Heart left ventricle (tissue), 16 donors: Measurements from ENCODE around the gene ARPC5. TPM values are rescaled to one million over a fixed set of nuclear protein-coding genes. Genes with fewer than 3 reads are reported as not detected.

ENCODE experiments used
- ATAC-seq, 4 donors: fragments of 200-7000 bp; cut with Tn5 transposase; one replicate each; pipeline ENCODE4 v1.9.1; 2020 to 2022; ENCODE audit warnings: moderate library complexity in 4 of 4, mild to moderate bottlenecking in 3 of 4, moderate number of reproducible peaks in 1 of 4
- DNase-seq, 5 donors: peaks; one replicate each; pipeline ENCODE4 v3.0.0-alpha.2; 2020
- H3K27ac ChIP-seq, 12 donors: fragments of 200-600 bp; sonication (generic) in 4 of 12; one replicate each; pipeline versions ENCODE4 v1.5.0 to v1.8.0; 2016 to 2022; ENCODE audit warnings: mild to moderate bottlenecking in 2 of 12
- H3K27me3 ChIP-seq, 9 donors: fragments of 200-600 bp; sonication (generic) in 2 of 9; one replicate each; pipeline versions ENCODE4 v1.5.1 to v1.8.0; 2016 to 2022; ENCODE audit warnings: mild to moderate bottlenecking in 3 of 9
- H3K36me3 ChIP-seq, 9 donors: fragments of 200-600 bp; sonication (generic) in 2 of 9; one replicate each; pipeline versions ENCODE4 v1.5.0 to v1.8.0; 2018 to 2022; ENCODE audit warnings: mild to moderate bottlenecking in 2 of 9
- H3K4me1 ChIP-seq, 12 donors: fragments of 200-600 bp; sonication (generic) in 4 of 12; one replicate each; pipeline versions ENCODE4 v1.5.0 to v1.8.0; 2016 to 2022; ENCODE audit warnings: mild to moderate bottlenecking in 3 of 12
- H3K4me3 ChIP-seq, 12 donors: fragments of 200-600 bp; sonication (generic) in 4 of 12; one replicate each; pipeline versions ENCODE4 v1.5.0 to v1.8.0; 2017 to 2022; ENCODE audit warnings: mild to moderate bottlenecking in 9 of 12, moderate library complexity in 4 of 12
- H3K9me3 ChIP-seq, 12 donors: fragments of 200-600 bp; sonication (generic) in 4 of 12; one replicate each; pipeline versions ENCODE4 v1.5.0 to v1.8.0; 2016 to 2022; ENCODE audit warnings: mild to moderate bottlenecking in 1 of 12
- CTCF ChIP-seq, 12 donors: fragments of 200-600 bp; sonication (generic) in 4 of 12; IDR thresholded peaks; one replicate each; pipeline versions ENCODE4 v1.5.0 to v1.8.0; 2018 to 2022; ENCODE audit warnings: antibody characterized with exemption in 12 of 12, mild to moderate bottlenecking in 5 of 12
- POLR2A ChIP-seq, 2 donors: fragments of 450-650 bp; IDR thresholded peaks; one replicate each; pipeline ENCODE4 v1.6.1; 2017; ENCODE audit warnings: antibody characterized with exemption in 2 of 2, mild to moderate bottlenecking in 2 of 2, moderate library complexity in 2 of 2
- WGBS, 4 donors: extraction: QIAGEN DNeasy Blood & Tissue Kit in 2 of 4; methylation state at CpG; one replicate each; pipeline versions ENCODE4 v1.1.5 to v1.1.7; 2013 to 2018; 5-methylcytosine and 5-hydroxymethylcytosine counted together
- intact Hi-C, 10 donors: fragments of 100-400 bp; cut with DNase I; formaldehyde crosslinking; loops; one replicate each; pipeline versions ENCODE4 v1.11.1 to v1.14.2; 2022
- polyA plus RNA-seq, 2 donors: library from polyadenylated mRNA; stranded (reverse); fragments of 200-250 nt; gene quantifications; one replicate each; pipeline ENCODE4 v1.2.3, GENCODE V29; 2013
- total RNA-seq, 9 donors: library from RNA; depleted of rRNA in 2 of 9; stranded (reverse); fragments of >200 nt in 2 of 9; fragmentation: NEBNext Ultra II Directional in 3 of 9; extraction: Animal tissue kit (Norgen Biotek cat#: 25700) in 3 of 9; gene quantifications; one replicate each; pipeline versions ENCODE4 v1.1.0 to v1.2.4, GENCODE V29; 2016 to 2023
- donor health status: ischemic (EF 13 %, LVEDD 7.1; RV severe dilation, severe dysfunction).
- donor health status: healthy with polysubstance abuse.
- donor health status: DM: no; HTN: yes; CAD: no.
- donor health status: DM: no; HTN: no; CAD: no.
- donor health status: ischemic (EF 25% LVEDD 6.9; RV normal size, moderate dysfunction).
- donor health status: ischemic (EF 25% LVEDD 5.7; RV mildly dilated, moderate dysfunction).
- donor health status: healthy.
- donor health status: DM: yes; HTN: yes; CAD: no.
- donor health status: ischemic (EF 35%, LVEDD 5.7; RV mildly dilated, moderate dysfunction).
- donor health status: nonischemic (EF 11% LVEDD 7.7; RV severe dilation, severe dysfunction).
- donor health status: DM: yes; HTN: yes; CAD: no.
- donor health status: PGD.
- donor health status: ischemic (EF 29% LVEDD 5.4; RV normal size, mild dysfunction).
- donor health status: nonischemic (EF 23%, LVEDD 6.1; RV moderate dilation, normal function).

The ARPC5 gene
- total and polyA plus RNA-seq, 11 donors = 24.6 to 105 (median 31.3) TPM

- H3K27ac ChIP-seq = peak within 1 kb of the TSS in 8 of 12 donors; percentile 25 to 94 (median 52)
- peaks cover 0 to 11% (median 0%) of the 10 kb centered on the region in 9 donors for H3K36me3 ChIP-seq
- H3K4me3 ChIP-seq = peak within 1 kb of the TSS in 8 of 12 donors; percentile 11 to 63 (median 30)
- ATAC-seq (peak; percentile 63 to 89 (median 84)), DNase-seq (peak in 3 of 5 donors; percentile 37 to 46 (median 40))
- no peaks in the 10 kb centered on the region for H3K9me3 ChIP-seq
- WGBS, 4 donors = 83 to 91% (median 87%) methylated on average over 6 of the region's 6 CpGs
- peaks cover 0 to 58% (median 0%) of the 10 kb centered on the region in 12 donors for H3K4me1 ChIP-seq
- no peaks in the 10 kb centered on the region for H3K27me3 ChIP-seq
- intact Hi-C loops = no loop called here
- TF ChIP-seq CTCF (IDR thresholded peaks at IDR 0.05) (no peak), POLR2A (IDR thresholded peaks at IDR 0.05) (no peak)
Observed at GRCh38 chr1:183590244-183591191, 45.1 kb downstream of the ARPC5 start, which contains the start of gene NCF2. Gene NCF2 (minus strand): TSS chr1:183590459. CDS start chr1:183590329, 130 bp downstream.

- peaks cover 0 to 11% (median 0%) of the 10 kb centered on the region in 9 donors for H3K36me3 ChIP-seq
Observed at GRCh38 chr1:183589874-183590243, 45.7 kb downstream of the ARPC5 start.

GRCh38 chr1:183589384-183589783 lies 46.2 kb downstream of the ARPC5 start:
- peaks cover 0 to 11% (median 0%) of the 10 kb centered on the region in 9 donors for H3K36me3 ChIP-seq
- intact Hi-C loops = no loop called here
- TF ChIP-seq CTCF (IDR thresholded peaks at IDR 0.05) = no peak
- TF ChIP-seq POLR2A (IDR thresholded peaks at IDR 0.05) = no peak
- H3K4me3 ChIP-seq = peak overlapping the region in 7 of 12 donors; percentile 11 to 63 (median 32)
- WGBS, 4 donors = 91 to 97% (median 92%) methylated on average over 5 of the region's 5 CpGs
- no peaks in the 10 kb centered on the region for H3K9me3 ChIP-seq
- ATAC-seq = no peak
- H3K4me1 ChIP-seq = peaks cover 0 to 67% (median 0%) of the 10 kb centered on the region in 12 donors
- peak overlapping the region in 5 of 12 donors; percentile 4 to 94 (median 55) for H3K27ac ChIP-seq
- H3K27me3 ChIP-seq = no peaks in the 10 kb centered on the region
- DNase-seq = no peak

More at GRCh38 chr1:183589874-183590243, 45.7 kb downstream of the ARPC5 start:
- no peak for DNase-seq
- no peaks in the 10 kb centered on the region for H3K9me3 ChIP-seq
- ATAC-seq = peak in 1 of 4 donors; percentile 16
- peak overlapping the region in 7 of 12 donors; percentile 4 to 94 (median 49) for H3K27ac ChIP-seq
- no peaks in the 10 kb centered on the region for H3K27me3 ChIP-seq
- intact Hi-C loops = no loop called here
- peak overlapping the region in 8 of 12 donors; percentile 11 to 63 (median 30) for H3K4me3 ChIP-seq
- 75 to 88% (median 87%) methylated on average over 4 of the region's 4 CpGs for WGBS, 4 donors
- H3K4me1 ChIP-seq = peaks cover 0 to 65% (median 0%) of the 10 kb centered on the region in 12 donors
- TF ChIP-seq POLR2A (IDR thresholded peaks at IDR 0.05) = no peak
- TF ChIP-seq CTCF (IDR thresholded peaks at IDR 0.05) = no peak

GRCh38 chr1:183588827-183589226 lies 46.8 kb downstream of the ARPC5 start:
- TF ChIP-seq POLR2A (IDR thresholded peaks at IDR 0.05) (no peak), CTCF (IDR thresholded peaks at IDR 0.05) (no peak)
- Histone ChIP-seq H3K27ac (peak overlapping the region in 5 of 12 donors; percentile 1 to 94 (median 57)), H3K4me1 (peaks cover 0 to 67% (median 0%) of the 10 kb centered on the region in 12 donors), H3K4me3 (peak overlapping the region in 7 of 12 donors; percentile 11 to 63 (median 32)), H3K9me3 (no peaks in the 10 kb centered on the region), H3K27me3 (no peaks in the 10 kb centered on the region), H3K36me3 (peaks cover 0 to 11% (median 0%) of the 10 kb centered on the region in 9 donors)
- no peak for DNase-seq
- intact Hi-C loops = no loop called here
- peak in 2 of 4 donors; percentile 9 to 24 for ATAC-seq
